Spinal cord (tissue), 10 donors: ENCODE data around the gene SHFL. TPM values are rescaled to one million over a fixed set of nuclear protein-coding genes. Genes with fewer than 3 reads are reported as not detected.

ENCODE experiments used
- DNase-seq, 6 donors: peaks; one replicate each; pipeline versions ENCODE4 v3.0.0 to v3.0.0-alpha.2; 2013 to 2015; ENCODE audit warnings: low spot score in 6 of 6, low read depth in 4 of 6
- H3K27ac ChIP-seq: one replicate; pipeline ENCODE4 v1.5.1; 2013; ENCODE audit warnings: low read depth, low read length, control low read depth
- H3K27me3 ChIP-seq: one replicate; pipeline ENCODE4 v1.6.1; 2013; ENCODE audit warnings: low read length; ENCODE audit not compliant: control insufficient read depth, insufficient read depth
- H3K36me3 ChIP-seq: one replicate; pipeline ENCODE4 v1.6.1; 2013; ENCODE audit warnings: low read length; ENCODE audit not compliant: control insufficient read depth, insufficient read depth
- H3K4me1 ChIP-seq: one replicate; pipeline ENCODE4 v1.6.1; 2013; ENCODE audit warnings: low read length; ENCODE audit not compliant: control insufficient read depth, insufficient read depth
- H3K4me3 ChIP-seq: one replicate; pipeline ENCODE4 v1.5.1; 2013; ENCODE audit warnings: low read depth, low read length, control low read depth
- H3K9me3 ChIP-seq: one replicate; pipeline ENCODE4 v1.6.1; 2013; ENCODE audit warnings: low read length; ENCODE audit not compliant: control insufficient read depth, insufficient read depth
- WGBS: methylation state at CpG from one replicate; pipeline ENCODE4 v1.1.5; 2013; ENCODE audit warnings: missing lambda C conversion rate; ENCODE audit not compliant: insufficient coverage; 5-methylcytosine and 5-hydroxymethylcytosine counted together
- polyA plus RNA-seq, 2 donors: library from polyadenylated mRNA; unstranded; fragments of 120-200 nt; gene quantifications; one replicate each; pipeline ENCODE4 v1.2.1, GENCODE V29; 2013; ENCODE audit not compliant: insufficient read length in 2 of 2
- total RNA-seq, 2 donors: library from RNA; depleted of rRNA in 1 of 2; stranded (reverse); fragments of 120-200 nt in 1 of 2; fragments of >200 nt in 1 of 2; gene quantifications; one replicate each; pipeline versions ENCODE4 v1.2.3 to v1.2.4, GENCODE V29; 2013 to 2014
- donor health status: healthy.

Gene SHFL
- total and polyA plus RNA-seq, 4 donors, result 13.1 to 45.9 (median 35.2) TPM

GRCh38 chr19:10093295-10094186 is 7.4 kb downstream of the SHFL start:
- Histone ChIP-seq H3K36me3 (peaks cover 37% of the 10 kb centered on the region), H3K4me3 (no peak overlapping the region), H3K27ac (no peak overlapping the region), H3K27me3 (no peaks in the 10 kb centered on the region), H3K9me3 (no peaks in the 10 kb centered on the region), H3K4me1 (peaks cover 14% of the 10 kb centered on the region)
- no peak for DNase-seq
- 75% methylated on average over 15 of the region's 22 CpGs for WGBS

DNA sequence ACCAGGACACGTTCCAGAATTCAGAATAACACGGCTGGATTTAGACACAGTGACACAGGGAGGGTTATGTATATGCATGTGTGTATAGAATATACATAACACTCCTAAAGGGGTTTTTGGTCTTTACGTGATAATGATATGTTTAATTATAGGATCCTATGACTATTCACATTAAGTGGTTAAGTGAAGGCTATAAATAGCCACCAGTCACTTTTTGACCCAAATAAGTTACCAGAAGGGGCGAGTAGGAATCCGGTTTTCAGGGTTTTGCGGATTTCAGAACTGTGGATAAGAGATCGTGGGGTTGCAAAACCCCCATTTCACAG is 9.5 kb downstream of the SHFL start:
- Histone ChIP-seq H3K27ac (peak overlapping the region; percentile 71), H3K27me3 (no peaks in the 10 kb centered on the region), H3K4me1 (peaks cover 14% of the 10 kb centered on the region), H3K36me3 (peaks cover 25% of the 10 kb centered on the region), H3K9me3 (no peaks in the 10 kb centered on the region), H3K4me3 (peak overlapping the region; percentile 37)
- no peak for DNase-seq
- WGBS, result 19% methylated on average over 4 of the region's 7 CpGs

DNA sequence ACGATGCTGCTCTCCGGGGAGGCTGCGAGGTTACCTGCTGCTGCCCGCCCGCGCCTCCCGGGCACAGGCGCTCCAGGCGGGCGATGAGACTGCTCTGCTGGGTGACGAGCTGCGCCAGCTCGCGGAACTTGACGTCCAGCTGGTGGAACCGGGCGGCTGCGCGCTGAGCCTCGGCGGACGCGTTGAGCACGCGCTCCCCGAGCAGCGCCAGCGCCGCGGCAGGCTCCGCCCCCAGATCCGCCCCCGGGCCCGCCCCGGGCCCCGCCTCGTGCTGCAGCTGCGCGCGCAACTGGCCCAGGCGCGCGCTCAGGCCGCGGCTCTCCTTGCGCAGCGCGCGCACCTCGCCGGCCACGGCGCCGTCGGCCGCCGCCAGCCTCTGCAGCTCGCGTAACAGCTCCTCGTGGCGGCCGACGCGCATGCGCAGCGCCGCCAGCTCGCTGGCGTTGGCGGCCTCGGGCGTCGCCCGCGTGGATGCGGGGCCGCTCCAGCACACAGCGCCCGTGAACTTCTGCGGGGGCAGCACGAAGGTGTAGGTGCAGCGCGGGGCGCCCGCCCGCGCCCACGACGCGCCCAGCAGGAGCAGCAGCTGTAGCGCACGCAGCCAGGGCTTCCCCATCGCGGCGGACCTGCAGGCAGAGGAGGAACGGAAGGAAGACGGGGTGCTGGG is 10.0 kb downstream of the SHFL start:
- peak; percentile 76 to 97 (median 86) for DNase-seq
- H3K4me1 ChIP-seq, result peaks cover 14% of the 10 kb centered on the region
- H3K36me3 ChIP-seq, result peaks cover 23% of the 10 kb centered on the region
- H3K27me3 ChIP-seq, result no peaks in the 10 kb centered on the region
- under 1% methylated on average over 97 of the region's 97 CpGs for WGBS
- H3K27ac ChIP-seq, result peak overlapping the region; percentile 71
- no peaks in the 10 kb centered on the region for H3K9me3 ChIP-seq
- peak overlapping the region; percentile 41 for H3K4me3 ChIP-seq

DNA sequence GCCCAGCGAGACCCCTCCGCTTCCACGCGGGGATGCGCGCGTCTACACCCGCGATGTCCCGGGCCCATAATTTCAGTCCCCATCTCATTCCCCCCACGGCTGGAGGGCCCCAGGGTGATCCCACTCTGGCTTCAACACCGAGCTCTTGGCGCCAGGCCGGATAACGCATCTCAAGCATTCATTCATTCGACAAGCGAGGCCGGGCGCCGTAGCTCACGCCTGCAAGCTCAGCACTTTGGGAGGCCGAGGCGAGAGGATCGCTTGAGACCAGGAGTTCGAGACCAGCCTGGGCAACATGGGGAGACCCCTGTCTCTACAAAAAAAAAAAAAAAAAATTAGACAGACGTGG is 10.5 kb downstream of the SHFL start:
- DNase-seq, result no peak
- Histone ChIP-seq H3K36me3 (peaks cover 18% of the 10 kb centered on the region), H3K4me3 (peak overlapping the region; percentile 41), H3K9me3 (no peaks in the 10 kb centered on the region), H3K27me3 (no peaks in the 10 kb centered on the region), H3K4me1 (peaks cover 14% of the 10 kb centered on the region), H3K27ac (no peak overlapping the region)
- 33% methylated on average over 25 of the region's 26 CpGs for whole genome bisulfite sequencing

- Histone ChIP-seq H3K4me3 (no peak overlapping the region), H3K9me3 (no peaks in the 10 kb centered on the region), H3K36me3 (no peaks in the 10 kb centered on the region), H3K27me3 (no peaks in the 10 kb centered on the region), H3K4me1 (peaks cover 14% of the 10 kb centered on the region), H3K27ac (no peak overlapping the region)
- no peak for DNase-seq
- WGBS, result 87% methylated on average over 3 of the region's 5 CpGs
These were observed 14.2 kb downstream of the SHFL start for GRCh38 chr19:10100163-10100785.

- peaks cover 6% of the 10 kb centered on the region for H3K36me3 ChIP-seq
- H3K27ac ChIP-seq, result no peak overlapping the region
- no peaks in the 10 kb centered on the region for H3K27me3 ChIP-seq
- H3K4me3 ChIP-seq, result no peak overlapping the region
- DNase-seq, result no peak
- H3K4me1 ChIP-seq, result peaks cover 18% of the 10 kb centered on the region
- WGBS, result 83% methylated on average over 6 of the region's 7 CpGs
- H3K9me3 ChIP-seq, result no peaks in the 10 kb centered on the region
These were observed 16.7 kb downstream of the SHFL start for GRCh38 chr19:10102787-10103236.

DNA sequence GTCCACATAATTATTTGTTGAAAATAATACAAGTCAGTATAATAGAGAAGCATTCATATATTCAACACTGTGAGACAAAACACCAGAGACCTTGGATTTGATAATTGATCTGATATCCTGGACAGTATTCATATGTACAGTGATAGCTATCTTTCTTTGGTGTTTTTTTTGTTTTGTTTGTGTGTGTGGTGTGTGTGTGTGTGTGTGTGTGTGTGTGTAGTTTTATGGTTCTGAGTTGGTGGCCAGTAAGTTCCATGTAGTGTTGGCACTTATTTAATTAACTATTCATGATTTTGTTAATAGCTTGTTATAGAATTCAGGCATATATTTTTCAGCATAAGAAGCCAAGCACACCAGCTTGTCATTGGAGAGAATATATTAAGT is 18.0 kb downstream of the SHFL start:
- no peak overlapping the region for H3K4me3 ChIP-seq
- H3K36me3 ChIP-seq, result peaks cover 19% of the 10 kb centered on the region
- no peaks in the 10 kb centered on the region for H3K27me3 ChIP-seq
- DNase-seq, result no peak
- no peak overlapping the region for H3K27ac ChIP-seq
- H3K9me3 ChIP-seq, result no peaks in the 10 kb centered on the region
- peaks cover 18% of the 10 kb centered on the region for H3K4me1 ChIP-seq

GRCh38 chr19:10104665-10105508 is 18.8 kb downstream of the SHFL start:
- DNase-seq, result no peak

DNA sequence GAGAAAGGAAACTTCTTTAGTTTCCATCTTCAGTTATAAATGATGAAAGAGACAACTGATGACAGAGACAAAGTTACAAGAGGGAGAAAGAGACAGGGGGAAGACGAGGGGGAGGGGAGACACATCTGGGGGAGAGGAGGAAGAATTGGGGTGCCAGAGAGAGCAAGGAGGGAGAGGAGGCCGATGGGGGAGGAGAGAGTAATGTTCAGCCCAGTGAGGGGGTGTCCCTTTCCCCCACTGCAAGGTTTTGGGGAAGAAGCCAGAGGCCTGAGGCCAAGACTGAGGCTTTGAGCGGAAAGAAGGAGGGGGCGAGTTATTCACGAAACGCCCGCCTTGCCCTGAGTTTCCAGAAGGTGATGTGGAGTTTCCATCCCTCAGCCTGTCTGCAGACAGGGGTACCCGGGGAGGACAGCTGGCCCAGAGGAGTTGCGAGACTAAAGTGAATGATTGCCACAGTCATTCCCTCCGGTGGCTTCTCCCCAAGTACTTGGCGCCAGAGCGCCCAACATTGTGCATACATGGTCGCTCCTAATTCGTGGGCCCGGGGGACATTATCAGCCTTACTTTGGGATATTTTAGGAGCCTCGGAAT is 19.5 kb downstream of the SHFL start:
- no peak for DNase-seq
- 57% methylated on average over 16 of the region's 16 CpGs for WGBS
- Histone ChIP-seq H3K27ac (peak overlapping the region; percentile 75), H3K9me3 (no peaks in the 10 kb centered on the region), H3K4me3 (peak overlapping the region; percentile 55), H3K4me1 (peaks cover 18% of the 10 kb centered on the region), H3K27me3 (no peaks in the 10 kb centered on the region), H3K36me3 (peaks cover 34% of the 10 kb centered on the region)

More at GRCh38 chr19:10104665-10105508, 18.8 kb downstream of the SHFL start:
- H3K27me3 ChIP-seq, result no peaks in the 10 kb centered on the region
- H3K9me3 ChIP-seq, result no peaks in the 10 kb centered on the region
- 74% methylated on average over 11 of the region's 15 CpGs for WGBS
- no peak overlapping the region for H3K4me3 ChIP-seq
- H3K27ac ChIP-seq, result no peak overlapping the region
- peaks cover 18% of the 10 kb centered on the region for H3K4me1 ChIP-seq
- peaks cover 26% of the 10 kb centered on the region for H3K36me3 ChIP-seq
